ENCODE data around the gene CRKL.
"Not testable (repeated sequence)": the region's sequence is repeated elsewhere in the genome, so short reads cannot be mapped to it uniquely, and the experiment has no call there.

Gene CRKL, protein sequence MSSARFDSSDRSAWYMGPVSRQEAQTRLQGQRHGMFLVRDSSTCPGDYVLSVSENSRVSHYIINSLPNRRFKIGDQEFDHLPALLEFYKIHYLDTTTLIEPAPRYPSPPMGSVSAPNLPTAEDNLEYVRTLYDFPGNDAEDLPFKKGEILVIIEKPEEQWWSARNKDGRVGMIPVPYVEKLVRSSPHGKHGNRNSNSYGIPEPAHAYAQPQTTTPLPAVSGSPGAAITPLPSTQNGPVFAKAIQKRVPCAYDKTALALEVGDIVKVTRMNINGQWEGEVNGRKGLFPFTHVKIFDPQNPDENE

GRCh38 chr22:20916916-20917810 is at the start of gene CRKL:
TSS of gene CRKL (plus strand) at chr22:20917407. CDS start at chr22:20917935, 528 bp downstream.
- DNase-seq (ENCODE audit: low read depth) = peak; percentile 89

GRCh38 chr22:20868025-20868962 is 48.9 kb upstream of the CRKL start:
- no peak for DNase-seq (ENCODE audit: low read depth)

GRCh38 chr22:20869234-20869633 is 48.0 kb upstream of the CRKL start:
- DNase-seq (ENCODE audit: low read depth) = no peak

- DNase-seq (ENCODE audit: low read depth) = no peak
Observed at GRCh38 chr22:20873214-20873613, 44.0 kb upstream of the CRKL start.

DNA sequence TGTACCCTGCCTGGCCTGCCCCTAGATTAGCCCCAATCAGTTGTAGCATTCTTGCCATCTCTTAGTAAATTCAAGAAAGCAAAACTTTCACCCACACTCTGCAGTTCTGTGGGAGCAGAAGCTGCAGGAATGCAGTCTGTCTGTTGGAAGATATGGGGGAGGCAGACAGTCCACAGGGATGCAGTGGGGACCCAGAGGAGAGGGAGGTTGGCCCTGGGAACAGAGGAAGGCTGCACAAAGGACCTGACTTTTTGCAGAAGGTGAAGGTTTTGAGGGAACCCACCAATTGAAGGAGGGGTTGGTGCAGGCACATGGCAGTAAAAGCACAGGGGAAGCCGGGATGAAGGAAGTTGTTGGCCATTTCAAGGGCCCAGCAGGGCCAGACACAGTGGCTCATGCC is 41.9 kb upstream of the CRKL start:
- no peak for DNase-seq (ENCODE audit: low read depth)

GRCh38 chr22:20877715-20878114 is 39.5 kb upstream of the CRKL start:
- DNase-seq (ENCODE audit: low read depth) = no peak

GRCh38 chr22:20881231-20881630 is 36.0 kb upstream of the CRKL start:
- no peak for DNase-seq (ENCODE audit: low read depth)

- no peak for DNase-seq (ENCODE audit: low read depth)
Observed at GRCh38 chr22:20881869-20882815, 35.1 kb upstream of the CRKL start.

GRCh38 chr22:20882855-20883254 is 34.4 kb upstream of the CRKL start:
- no peak for DNase-seq (ENCODE audit: low read depth)

GRCh38 chr22:20884454-20884853 is 32.8 kb upstream of the CRKL start:
- no peak for DNase-seq (ENCODE audit: low read depth)

GRCh38 chr22:20885017-20885556 is 32.1 kb upstream of the CRKL start:
- no peak for DNase-seq (ENCODE audit: low read depth)

DNA sequence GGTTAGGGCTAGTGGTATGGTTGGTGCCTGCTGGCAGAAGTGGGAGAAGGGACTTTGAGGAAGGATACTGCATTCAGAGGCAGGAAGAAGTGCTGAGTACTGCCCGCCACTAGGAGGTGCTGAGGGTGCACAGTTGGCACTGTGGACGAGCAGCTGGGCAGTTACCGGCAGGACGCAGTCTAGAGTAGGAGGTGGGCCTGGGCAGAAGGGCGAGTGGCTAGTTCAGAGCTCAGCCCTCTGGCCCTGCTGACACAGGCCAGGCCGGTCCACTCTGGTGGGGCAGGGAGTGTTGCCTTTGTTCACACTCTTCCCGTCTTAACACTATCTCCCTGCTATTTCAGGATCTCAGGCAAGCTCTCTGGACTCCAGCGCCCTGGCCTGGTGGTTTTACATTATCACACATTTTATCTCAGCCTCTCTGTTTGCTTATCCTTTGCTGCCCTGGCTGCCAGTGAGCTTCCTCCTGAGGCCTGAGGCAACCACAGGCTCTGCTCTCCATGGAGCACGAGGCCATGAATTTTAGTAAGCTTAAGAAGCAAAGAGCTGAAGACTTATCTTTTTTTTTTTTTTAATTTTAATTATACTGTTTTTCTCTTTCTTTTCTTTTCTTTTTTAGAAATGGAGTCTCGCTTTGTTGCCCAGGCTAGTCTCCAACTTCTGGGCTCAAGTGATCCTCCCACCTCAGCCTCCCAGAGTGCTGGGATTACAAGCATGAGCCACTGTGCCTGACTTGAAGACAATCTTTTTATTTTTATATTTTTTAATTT is 31.5 kb upstream of the CRKL start:
- DNase-seq (ENCODE audit: low read depth) = peak; percentile 22

GRCh38 chr22:20887375-20887774 is 29.8 kb upstream of the CRKL start:
- DNase-seq (ENCODE audit: low read depth) = no peak

DNA sequence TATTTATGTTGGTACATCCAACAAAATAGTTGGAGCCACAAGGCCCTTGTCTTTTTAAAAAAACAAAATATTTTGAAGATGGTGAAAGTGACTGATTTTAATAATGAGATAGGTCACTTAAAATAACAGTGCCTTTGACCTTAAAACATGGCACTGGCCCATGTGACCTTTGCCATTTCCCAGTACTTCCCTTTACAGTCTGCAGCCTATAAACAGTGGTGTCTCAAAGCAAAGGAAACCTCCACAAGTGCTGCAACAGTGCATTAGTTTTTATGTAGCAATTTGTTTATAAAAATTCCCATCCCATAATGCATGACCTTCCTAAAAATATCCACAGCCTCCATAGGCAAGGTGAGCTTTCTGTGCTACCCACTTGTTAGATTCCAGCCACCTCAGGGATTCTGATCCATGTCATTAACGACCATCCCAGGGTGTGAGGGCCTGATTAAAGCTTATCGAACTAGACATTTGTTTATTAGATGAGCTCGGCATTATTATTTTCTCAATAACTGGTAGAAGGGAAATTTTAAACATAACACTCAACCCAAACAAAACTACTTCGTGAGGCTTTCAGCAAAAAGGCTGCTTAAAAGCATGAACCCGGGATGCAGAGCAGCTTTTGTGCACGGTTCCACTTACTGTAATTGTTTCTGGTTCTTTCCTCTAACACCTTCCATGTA is 28.0 kb upstream of the CRKL start:
- DNase-seq (ENCODE audit: low read depth) = no peak

- no peak for DNase-seq (ENCODE audit: low read depth)
Observed at GRCh38 chr22:20889904-20890540, 27.2 kb upstream of the CRKL start.

GRCh38 chr22:20890975-20891374 is 26.2 kb upstream of the CRKL start:
- no peak for DNase-seq (ENCODE audit: low read depth)

- DNase-seq (ENCODE audit: low read depth) = not testable (repeated sequence)
Observed at GRCh38 chr22:20897737-20898136, 19.5 kb upstream of the CRKL start.

DNA sequence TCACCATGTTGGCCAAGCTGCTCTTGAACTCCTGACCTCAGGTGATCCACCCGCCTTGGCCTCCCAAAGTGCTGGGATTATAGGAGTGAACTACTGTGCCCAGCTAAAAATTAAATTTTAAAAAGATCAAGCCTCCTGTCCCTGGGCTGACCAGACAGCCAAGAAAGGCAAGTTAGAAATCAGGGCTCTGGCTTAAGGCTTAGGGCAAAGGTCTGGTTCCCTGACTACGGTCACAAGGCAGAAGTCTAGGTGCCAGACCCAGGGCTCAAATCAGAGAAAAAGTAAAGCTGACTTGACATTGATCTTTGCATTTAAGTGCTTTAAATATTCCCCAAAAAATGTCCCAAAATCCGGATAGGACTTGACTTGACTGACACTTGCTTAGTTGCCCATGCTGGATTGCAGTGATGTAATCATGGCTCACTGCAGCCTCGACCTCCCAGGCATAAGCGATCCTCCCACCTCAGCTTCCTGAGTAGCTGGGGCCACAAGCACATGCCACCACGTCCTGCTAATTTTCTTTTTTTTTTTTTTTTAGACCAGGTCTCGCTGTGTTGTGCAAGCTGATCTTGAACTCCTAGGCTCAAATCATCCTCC is 17.3 kb upstream of the CRKL start:
- DNase-seq (ENCODE audit: low read depth) = no peak
